Measurements from ENCODE around the gene EIPR1. TPM values are rescaled to one million over a fixed set of nuclear protein-coding genes. Genes with fewer than 3 reads are reported as not detected.

The EIPR1 gene
- total RNA-seq, 1 experiment from 2014 or later, result 40.4 TPM

GRCh38 chr2:3354986-3355385 lies 22.6 kb downstream of the EIPR1 start:
- Histone ChIP-seq H3K4me2 (no peak overlapping the region), H2AFZ (no peak overlapping the region), H3F3A (ENCODE audit: insufficient read depth, low read depth) (no peaks in the 10 kb centered on the region), H3K27ac (no peak overlapping the region), H3K79me2 (ENCODE audit: low read depth) (peaks cover 31% of the 10 kb centered on the region), H3K9me3 (ENCODE audit: insufficient read depth, low read depth) (no peaks in the 10 kb centered on the region), H3K4me3 (no peak overlapping the region), H3K4me1 (replicated peaks; ENCODE audit: insufficient read depth) (no peaks in the 10 kb centered on the region), H4K20me1 (ENCODE audit: insufficient read depth) (peaks cover 13% of the 10 kb centered on the region), H3K9me2 (ENCODE audit: insufficient read depth) (no peaks in the 10 kb centered on the region), H3K36me3 (ENCODE audit: low read depth) (peaks cover 15% of the 10 kb centered on the region), H3K27me3 (ENCODE audit: insufficient read depth, low read depth) (no peaks in the 10 kb centered on the region)
- no TSS peak for BruUV-seq (replicated peaks)
- TF ChIP-seq EZH2 (IDR thresholded peaks at IDR 0.05; ENCODE audit: low read depth), result no peak
- no peak for TF ChIP-seq CTCF (conservative IDR thresholded peaks at IDR 0.05)
- ChIA-PET POLR2A (ENCODE audit: unreplicated experiment) (no interaction called here), CTCF (no interaction called here)
- intact Hi-C loops (cut with micrococcal nuclease; ENCODE audit: unreplicated experiment), result no loop called here
- DNase-seq, result no peak

GRCh38 chr2:3349211-3349693 lies 28.4 kb downstream of the EIPR1 start:
- no peaks in the 10 kb centered on the region for H3K4me1 ChIP-seq (replicated peaks; ENCODE audit: insufficient read depth)
- H3K9me3 ChIP-seq (ENCODE audit: insufficient read depth, low read depth), result no peaks in the 10 kb centered on the region
- no peaks in the 10 kb centered on the region for H3K27me3 ChIP-seq (ENCODE audit: insufficient read depth, low read depth)
- H2AFZ ChIP-seq, result no peak overlapping the region
- H3K4me3 ChIP-seq, result no peak overlapping the region
- no peaks in the 10 kb centered on the region for H3K9me2 ChIP-seq (ENCODE audit: insufficient read depth)
- BruUV-seq (replicated peaks), result no TSS peak
- no peaks in the 10 kb centered on the region; the same call in 1 of the 2 replicates for H3K79me2 ChIP-seq (ENCODE audit: low read depth)
- intact Hi-C loops (cut with micrococcal nuclease; ENCODE audit: unreplicated experiment), result no loop called here
- POLR2A ChIA-PET (ENCODE audit: unreplicated experiment), result no interaction called here
- no peaks in the 10 kb centered on the region for H4K20me1 ChIP-seq (ENCODE audit: insufficient read depth)
- H3K4me2 ChIP-seq, result no peak overlapping the region
- TF ChIP-seq CTCF (conservative IDR thresholded peaks at IDR 0.05), result no peak
- DNase-seq, result no peak
- H3K27ac ChIP-seq, result no peak overlapping the region
- peaks cover 11% of the 10 kb centered on the region for H3K36me3 ChIP-seq (ENCODE audit: low read depth)
- H3F3A ChIP-seq (ENCODE audit: insufficient read depth, low read depth), result no peaks in the 10 kb centered on the region
- CTCF ChIA-PET, result no interaction called here

GRCh38 chr2:3348767-3349166 lies 28.9 kb downstream of the EIPR1 start:
- ChIA-PET CTCF (no interaction called here), POLR2A (ENCODE audit: unreplicated experiment) (no interaction called here)
- H3K4me3 ChIP-seq, result no peak overlapping the region
- H3K9me3 ChIP-seq (ENCODE audit: insufficient read depth, low read depth), result no peaks in the 10 kb centered on the region
- no peak for DNase-seq
- no peak overlapping the region for H3K27ac ChIP-seq
- no peak overlapping the region for H2AFZ ChIP-seq
- no peaks in the 10 kb centered on the region for H3F3A ChIP-seq (ENCODE audit: insufficient read depth, low read depth)
- H3K9me2 ChIP-seq (ENCODE audit: insufficient read depth), result no peaks in the 10 kb centered on the region
- H4K20me1 ChIP-seq (ENCODE audit: insufficient read depth), result no peaks in the 10 kb centered on the region
- TF ChIP-seq EZH2 (IDR thresholded peaks at IDR 0.05; ENCODE audit: low read depth) (no peak), CTCF (conservative IDR thresholded peaks at IDR 0.05) (no peak)
- H3K79me2 ChIP-seq (ENCODE audit: low read depth), result no peaks in the 10 kb centered on the region; the same call in 1 of the 2 replicates
- H3K27me3 ChIP-seq (ENCODE audit: insufficient read depth, low read depth), result no peaks in the 10 kb centered on the region
- no TSS peak for BruUV-seq (replicated peaks)
- peaks cover 10% of the 10 kb centered on the region for H3K36me3 ChIP-seq (ENCODE audit: low read depth)
- intact Hi-C loops (cut with micrococcal nuclease; ENCODE audit: unreplicated experiment), result no loop called here
- H3K4me1 ChIP-seq (replicated peaks; ENCODE audit: insufficient read depth), result no peaks in the 10 kb centered on the region
- no peak overlapping the region for H3K4me2 ChIP-seq
